ENCODE measurements around the gene SPATA16.
"Not testable (repeated sequence)": the region's sequence is repeated elsewhere in the genome, so short reads cannot be mapped to it uniquely, and the experiment has no call there.

Gene SPATA16

GRCh38 chr3:172869368-172869771 is 271.7 kb downstream of the SPATA16 start:
- no peak for DNase-seq

GRCh38 chr3:172868582-172869200 is 272.3 kb downstream of the SPATA16 start:
- DNase-seq = no peak

DNA sequence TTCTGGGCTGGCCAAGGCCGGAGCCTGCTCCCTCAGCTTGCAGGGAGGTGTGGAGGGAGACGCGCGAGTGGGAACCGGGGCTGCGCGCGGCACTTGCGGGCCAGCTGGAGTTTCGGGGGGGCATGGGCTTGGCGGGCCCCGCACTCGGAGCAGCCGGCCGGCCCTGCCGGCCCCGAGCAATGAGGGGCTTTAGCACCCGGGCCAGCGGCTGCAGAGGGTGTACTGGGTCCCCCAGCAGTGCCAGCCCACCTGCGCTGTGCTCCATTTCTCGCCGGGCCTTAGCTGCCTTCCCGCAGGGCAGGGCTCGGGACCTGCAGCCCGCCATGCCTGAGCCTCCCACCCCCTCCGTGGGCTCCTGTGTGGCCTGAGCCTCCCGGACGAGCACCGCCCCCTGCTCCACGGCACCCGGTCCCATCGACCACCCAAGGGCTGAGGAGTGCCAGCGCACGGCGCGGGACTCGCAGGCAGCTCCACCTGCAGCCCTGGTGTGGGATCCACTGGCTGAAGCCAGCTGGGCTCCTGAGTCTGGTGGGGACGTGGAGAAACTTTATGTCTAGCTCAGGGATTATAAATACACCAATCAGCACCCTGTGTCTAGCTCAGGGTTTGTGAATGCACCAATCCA is 274.2 kb downstream of the SPATA16 start:
- DNase-seq = not testable (repeated sequence)

GRCh38 chr3:172859041-172859440 is 282.0 kb downstream of the SPATA16 start:
- no peak for DNase-seq

GRCh38 chr3:172856795-172857742 is 284.0 kb downstream of the SPATA16 start:
- DNase-seq = no peak

DNA sequence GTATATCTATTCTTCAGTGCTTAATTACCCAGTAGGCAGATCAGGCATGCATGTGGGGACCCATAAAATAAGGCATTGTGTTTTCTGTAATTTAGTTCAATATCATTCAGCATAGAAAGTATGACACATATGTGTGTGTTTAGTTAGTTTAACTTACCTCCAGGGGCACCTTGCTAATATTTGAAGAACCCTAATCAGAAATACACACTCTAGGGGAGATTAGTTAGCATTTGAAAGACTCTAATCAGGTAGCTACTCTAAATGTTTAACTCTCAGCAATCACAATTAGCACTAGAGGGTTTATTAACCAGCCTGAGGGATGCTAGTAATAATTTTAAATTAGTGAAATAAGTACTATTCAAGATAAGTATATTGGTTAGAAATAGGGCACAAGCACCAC is 286.0 kb downstream of the SPATA16 start:
- DNase-seq = no peak

- no peak for DNase-seq
Measured at GRCh38 chr3:172853921-172854666, 286.9 kb downstream of the SPATA16 start.

- DNase-seq = no peak
Measured at GRCh38 chr3:172853005-172853404, 288.0 kb downstream of the SPATA16 start.

DNA sequence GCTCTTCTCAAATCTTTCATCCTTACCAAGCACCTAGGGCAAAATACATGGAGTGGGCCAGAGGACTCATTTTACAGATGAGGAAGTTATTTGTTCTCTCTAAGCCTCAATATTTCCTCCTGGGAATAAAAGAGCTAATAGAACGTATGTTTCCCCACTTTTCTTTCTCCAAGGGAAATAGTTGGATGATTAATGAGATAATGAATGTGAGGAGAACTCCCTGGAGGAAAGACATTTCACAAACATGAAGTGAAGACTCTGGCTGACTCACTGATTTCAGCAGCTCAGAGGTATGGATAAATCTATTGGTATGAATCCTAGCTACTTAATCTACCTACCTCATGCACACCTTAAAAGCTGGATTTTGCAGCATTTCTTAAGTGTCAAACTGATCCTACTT is 292.1 kb downstream of the SPATA16 start:
- DNase-seq = no peak

DNA sequence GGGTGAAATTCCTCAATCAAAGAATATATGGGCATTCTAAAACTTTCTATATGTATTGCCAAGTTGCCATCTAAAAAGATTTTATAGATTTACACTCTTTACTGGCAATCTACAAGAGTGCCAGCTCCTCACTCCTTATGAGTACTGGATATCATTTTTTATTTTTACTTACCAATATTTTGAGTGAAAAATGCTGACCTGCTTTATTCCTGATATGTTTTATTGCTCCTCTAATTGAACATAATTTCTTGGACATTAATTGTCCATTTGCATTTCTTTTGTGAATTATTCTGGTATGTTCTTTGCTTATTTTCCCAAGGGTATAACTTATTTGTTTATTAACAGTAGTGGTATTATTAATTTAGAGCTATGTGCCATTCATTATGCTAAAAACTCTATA is 293.7 kb downstream of the SPATA16 start:
- DNase-seq = no peak

- DNase-seq = no peak
Measured at GRCh38 chr3:172846706-172847105, 294.3 kb downstream of the SPATA16 start.

- no peak for DNase-seq
Measured at GRCh38 chr3:172846103-172846561, 294.9 kb downstream of the SPATA16 start.

DNA sequence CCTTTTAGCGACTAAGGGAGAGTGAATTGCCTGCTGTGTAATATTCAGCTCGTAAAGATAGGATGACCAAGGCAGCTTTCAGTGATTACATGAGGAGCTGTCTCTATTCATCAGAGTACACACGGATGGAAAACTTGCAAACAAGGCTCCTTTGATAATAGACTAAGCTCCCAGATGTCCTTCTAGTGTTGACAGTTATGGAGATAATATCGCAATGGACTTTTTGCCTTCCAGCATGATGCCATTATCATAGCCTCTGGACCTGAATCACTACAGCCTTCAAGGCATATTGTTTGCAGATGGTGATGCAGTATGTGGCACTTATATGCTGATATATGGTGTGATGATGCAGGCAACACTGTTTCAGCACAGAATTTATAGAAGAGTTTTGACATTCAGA is 296.6 kb downstream of the SPATA16 start:
- no peak for DNase-seq

DNA sequence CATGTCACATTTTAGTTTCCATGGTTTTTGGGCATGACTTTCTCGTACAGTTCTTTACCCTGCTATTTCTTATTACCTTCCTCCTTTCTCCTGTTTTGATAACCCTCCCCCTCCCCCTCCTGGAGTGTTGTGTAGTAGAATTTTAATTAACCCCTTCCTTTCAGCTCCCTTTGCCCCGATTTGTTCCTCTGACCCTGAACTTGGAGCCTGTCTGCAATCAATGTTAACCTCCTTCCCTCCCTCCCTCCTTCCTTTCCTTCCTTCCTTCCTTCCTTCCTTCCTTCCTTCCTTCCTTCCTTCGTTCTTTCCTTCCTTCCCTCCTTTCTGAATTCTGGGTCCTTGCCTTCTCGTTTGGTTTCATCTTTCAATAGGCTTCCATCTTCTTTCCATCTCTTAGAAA is 300.1 kb downstream of the SPATA16 start:
- DNase-seq = no peak

GRCh38 chr3:172840463-172840862 is 300.6 kb downstream of the SPATA16 start:
- no peak for DNase-seq

- no peak for DNase-seq
Measured at GRCh38 chr3:172839679-172840078, 301.4 kb downstream of the SPATA16 start.
